Astrocyte (in vitro differentiated cells and primary cell): Measurements from ENCODE around the gene THPO. TPM values are rescaled to one million over a fixed set of nuclear protein-coding genes. Genes with fewer than 3 reads are reported as not detected.
A peak's percentile ranks its signal among the peaks of the same experiment; 100 is the strongest.

ENCODE experiments used
- DNase-seq: peaks from one replicate; pipeline ENCODE4 v3.0.0-alpha.2; 2010; ENCODE audit warnings: low read depth
- FAIRE-seq: peaks from 2 replicates; lab custom pipeline; 2011; peaks lifted over from hg19 to GRCh38; lab: Jason Lieb, UNC
- H2AFZ ChIP-seq: 2 replicates; pipeline ENCODE4 v1.6.0; 2012; ENCODE audit warnings: low read depth, low read length, inconsistent platforms
- H3K27ac ChIP-seq: 2 replicates; pipeline ENCODE4 v1.5.1; 2011; ENCODE audit warnings: low read depth, low read length, inconsistent platforms
- H3K27me3 ChIP-seq: 2 replicates; pipeline ENCODE4 v1.6.0; 2011; ENCODE audit warnings: low read length, inconsistent platforms; ENCODE audit not compliant: insufficient read depth
- H3K36me3 ChIP-seq: 2 replicates; pipeline ENCODE4 v1.5.1; 2011; ENCODE audit warnings: low read length, inconsistent platforms; ENCODE audit not compliant: insufficient read depth
- H3K4me1 ChIP-seq: 2 replicates; pipeline ENCODE4 v1.5.1; 2011; ENCODE audit warnings: low read length, inconsistent platforms; ENCODE audit not compliant: insufficient read depth
- H3K4me2 ChIP-seq: 2 replicates; pipeline ENCODE4 v1.6.0; 2012; ENCODE audit warnings: low read length, inconsistent platforms
- H3K4me3 ChIP-seq: 2 replicates; pipeline ENCODE4 v1.5.1; 2011; ENCODE audit warnings: low read depth, mild to moderate bottlenecking, low read length, inconsistent platforms; ENCODE audit not compliant: insufficient read depth
- H3K79me2 ChIP-seq: 2 replicates; pipeline ENCODE4 v1.6.0; 2012; ENCODE audit warnings: mild to moderate bottlenecking, low read length, inconsistent platforms; ENCODE audit not compliant: insufficient read depth
- H3K9ac ChIP-seq: 2 replicates; pipeline ENCODE4 v1.6.0; 2012; ENCODE audit warnings: mild to moderate bottlenecking, low read length, inconsistent platforms
- H3K9me3 ChIP-seq: 2 replicates; pipeline ENCODE4 v1.5.1; 2012; ENCODE audit warnings: low read depth, mild to moderate bottlenecking, low read length, inconsistent platforms; ENCODE audit not compliant: insufficient read depth
- H4K20me1 ChIP-seq: 2 replicates; pipeline ENCODE4 v1.6.0; 2012; ENCODE audit warnings: low read length, inconsistent platforms; ENCODE audit not compliant: insufficient read depth
- H3K27ac Mint-ChIP-seq: one replicate; pipeline ENCODE4 v1.8.0; 2021; ENCODE audit warnings: mild to moderate bottlenecking, mixed read lengths; ENCODE audit not compliant: unreplicated experiment
- H3K27me3 Mint-ChIP-seq: one replicate; pipeline ENCODE4 v1.8.0; 2021; ENCODE audit warnings: low read depth, mixed read lengths; ENCODE audit not compliant: unreplicated experiment
- H3K36me3 Mint-ChIP-seq: one replicate; pipeline ENCODE4 v1.8.0; 2021; ENCODE audit warnings: low read depth, mixed read lengths; ENCODE audit not compliant: unreplicated experiment
- H3K4me1 Mint-ChIP-seq: one replicate; pipeline ENCODE4 v1.8.0; 2021; ENCODE audit warnings: low read depth, mixed read lengths; ENCODE audit not compliant: unreplicated experiment
- H3K4me3 Mint-ChIP-seq: one replicate; pipeline ENCODE4 v1.8.0; 2021; ENCODE audit warnings: mild to moderate bottlenecking, moderate library complexity, mixed read lengths; ENCODE audit not compliant: unreplicated experiment
- H3K9me3 Mint-ChIP-seq: one replicate; pipeline ENCODE4 v1.8.0; 2021; ENCODE audit warnings: mild to moderate bottlenecking, mixed read lengths; ENCODE audit not compliant: unreplicated experiment
- EZH2 ChIP-seq: IDR thresholded peaks from 2 replicates; pipeline ENCODE4 v1.6.1; 2012; ENCODE audit warnings: mild to moderate bottlenecking, low read length, inconsistent platforms; ENCODE audit not compliant: insufficient read depth
- total RNA-seq: library from RNA; stranded (reverse); gene quantifications from 2 replicates; pipeline ENCODE4 v1.2.1, GENCODE V29; 2021
- TF ChIP-seq, protein P1 (sequence below): IDR thresholded peaks from 2 replicates; pipeline ENCODE4 v1.5.1; 2011; ENCODE audit warnings: low read depth, mild to moderate bottlenecking, inconsistent platforms, low read length, moderate library complexity; ENCODE audit not compliant: insufficient read depth

The THPO gene
- total RNA-seq, 1 donor from 2014 or later, result 0.25 TPM

GRCh38 chr3:184352149-184352785 is 25.7 kb downstream of the THPO start:
- no peak overlapping the region for H3K9ac ChIP-seq
- Mint-ChIP-seq H3K36me3 (peaks cover 15% of the 10 kb centered on the region), H3K4me1 (peaks cover 30% of the 10 kb centered on the region), H3K27me3 (no peaks in the 10 kb centered on the region), H3K4me3 (no peak overlapping the region), H3K9me3 (no peaks in the 10 kb centered on the region), H3K27ac (peak overlapping the region; percentile 84)
- H3K9me3 ChIP-seq, result no peaks in the 10 kb centered on the region
- FAIRE-seq (no peak), DNase-seq (no peak)
- no peaks in the 10 kb centered on the region for H3K27me3 ChIP-seq
- H3K4me1 ChIP-seq, result peaks cover 3% of the 10 kb centered on the region
- TF ChIP-seq EZH2, result no peak
- TF ChIP-seq, protein P1, sequence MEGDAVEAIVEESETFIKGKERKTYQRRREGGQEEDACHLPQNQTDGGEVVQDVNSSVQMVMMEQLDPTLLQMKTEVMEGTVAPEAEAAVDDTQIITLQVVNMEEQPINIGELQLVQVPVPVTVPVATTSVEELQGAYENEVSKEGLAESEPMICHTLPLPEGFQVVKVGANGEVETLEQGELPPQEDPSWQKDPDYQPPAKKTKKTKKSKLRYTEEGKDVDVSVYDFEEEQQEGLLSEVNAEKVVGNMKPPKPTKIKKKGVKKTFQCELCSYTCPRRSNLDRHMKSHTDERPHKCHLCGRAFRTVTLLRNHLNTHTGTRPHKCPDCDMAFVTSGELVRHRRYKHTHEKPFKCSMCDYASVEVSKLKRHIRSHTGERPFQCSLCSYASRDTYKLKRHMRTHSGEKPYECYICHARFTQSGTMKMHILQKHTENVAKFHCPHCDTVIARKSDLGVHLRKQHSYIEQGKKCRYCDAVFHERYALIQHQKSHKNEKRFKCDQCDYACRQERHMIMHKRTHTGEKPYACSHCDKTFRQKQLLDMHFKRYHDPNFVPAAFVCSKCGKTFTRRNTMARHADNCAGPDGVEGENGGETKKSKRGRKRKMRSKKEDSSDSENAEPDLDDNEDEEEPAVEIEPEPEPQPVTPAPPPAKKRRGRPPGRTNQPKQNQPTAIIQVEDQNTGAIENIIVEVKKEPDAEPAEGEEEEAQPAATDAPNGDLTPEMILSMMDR, result no peak
- H3K4me2 ChIP-seq, result no peak overlapping the region
- no peaks in the 10 kb centered on the region for H3K36me3 ChIP-seq
- no peak overlapping the region for H3K27ac ChIP-seq
- peaks cover 12% of the 10 kb centered on the region for H4K20me1 ChIP-seq
- H3K79me2 ChIP-seq, result no peaks in the 10 kb centered on the region
- no peak overlapping the region for H3K4me3 ChIP-seq
- no peak overlapping the region for H2AFZ ChIP-seq

DNA sequence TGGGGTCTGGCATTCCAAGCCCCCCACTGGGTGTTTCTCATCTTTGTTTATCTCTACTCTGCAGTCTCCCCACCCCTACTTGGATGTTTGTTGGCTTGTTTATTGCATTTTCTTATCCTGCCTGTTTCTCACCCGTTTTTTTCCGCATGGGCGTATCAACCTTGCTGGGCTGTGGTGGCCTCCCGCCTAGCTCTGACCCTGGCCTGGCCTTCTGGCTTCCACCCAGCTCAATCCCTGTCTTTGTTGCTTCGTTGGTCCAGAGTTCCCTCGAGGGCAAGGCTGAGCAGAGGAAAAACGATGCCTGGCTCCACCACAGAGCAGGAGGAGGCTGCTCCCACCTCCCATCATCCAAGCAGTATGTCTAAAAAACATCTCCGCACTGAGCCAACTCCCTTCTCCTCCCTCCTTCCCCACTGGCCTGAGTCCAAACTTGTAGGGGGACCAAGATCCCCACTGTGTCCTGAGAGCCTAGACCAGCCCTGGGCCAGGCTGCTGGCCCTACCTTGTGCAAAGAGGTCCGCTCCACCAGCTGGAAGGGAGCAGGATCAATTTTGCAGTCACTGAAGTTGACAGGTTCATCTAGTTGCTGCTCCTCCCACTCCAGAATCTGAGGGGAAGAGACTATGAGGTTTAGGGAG is 26.4 kb downstream of the THPO start:
- H2AFZ ChIP-seq, result no peak overlapping the region

More for the DNA sequence above, 26.4 kb downstream of the THPO start:
- Histone ChIP-seq H3K4me3 (no peak overlapping the region), H3K9ac (no peak overlapping the region), H3K9me3 (no peaks in the 10 kb centered on the region), H3K4me2 (no peak overlapping the region), H4K20me1 (peaks cover 12% of the 10 kb centered on the region), H3K4me1 (peaks cover 3% of the 10 kb centered on the region), H3K27ac (no peak overlapping the region), H3K79me2 (no peaks in the 10 kb centered on the region), H3K27me3 (no peaks in the 10 kb centered on the region), H3K36me3 (no peaks in the 10 kb centered on the region)
- DNase-seq (no peak), FAIRE-seq (no peak)
- no peak overlapping the region for H3K4me3 Mint-ChIP-seq
- no peaks in the 10 kb centered on the region for H3K9me3 Mint-ChIP-seq
- peaks cover 30% of the 10 kb centered on the region for H3K4me1 Mint-ChIP-seq
- H3K36me3 Mint-ChIP-seq, result peaks cover 15% of the 10 kb centered on the region
- no peak for TF ChIP-seq EZH2
- TF ChIP-seq, protein P1, result no peak
- H3K27me3 Mint-ChIP-seq, result no peaks in the 10 kb centered on the region
- H3K27ac Mint-ChIP-seq, result peak overlapping the region; percentile 34
